HUES64 (cell line): Measurements from ENCODE around the gene TIGAR. TPM values are rescaled to one million over a fixed set of nuclear protein-coding genes. Genes with fewer than 3 reads are reported as not detected.
A peak's percentile ranks its signal among the peaks of the same experiment; 100 is the strongest.

Source experiments
- H3K27ac ChIP-seq: 2 replicates; pipeline ENCODE4 v1.7.0; 2013; ENCODE audit warnings: low read depth, low read length, inconsistent platforms
- H3K27me3 ChIP-seq: 2 replicates; pipeline ENCODE4 v1.6.1; 2013; ENCODE audit warnings: mild to moderate bottlenecking, low read length; ENCODE audit not compliant: insufficient read depth
- H3K36me3 ChIP-seq: 2 replicates; pipeline ENCODE4 v1.6.1; 2013; ENCODE audit warnings: mild to moderate bottlenecking, low read length; ENCODE audit not compliant: insufficient read depth
- H3K4me1 ChIP-seq: 2 replicates; pipeline ENCODE4 v1.6.1; 2013; ENCODE audit warnings: mild to moderate bottlenecking, low read length, moderate library complexity; ENCODE audit not compliant: insufficient read depth
- H3K4me3 ChIP-seq: 2 replicates; pipeline ENCODE4 v1.5.1; 2013; ENCODE audit warnings: mild to moderate bottlenecking, low read length, moderate library complexity
- H3K9ac ChIP-seq: 2 replicates; pipeline ENCODE4 v1.6.1; 2013; ENCODE audit warnings: mild to moderate bottlenecking, low read depth, low read length
- H3K9me3 ChIP-seq: 2 replicates; pipeline ENCODE4 v1.6.1; 2013; ENCODE audit warnings: low read depth, low read length; ENCODE audit not compliant: insufficient read depth
- WGBS: fragments of 150-250, 120-280 bp; methylation state at CpG from one replicate; pipeline ENCODE4 v1.1.7; 2013; ENCODE audit warnings: missing lambda C conversion rate; 5-methylcytosine and 5-hydroxymethylcytosine counted together
- polyA plus RNA-seq, 2 experiments: library from polyadenylated mRNA; stranded (reverse); fragments of 50-300 nt; gene quantifications; one replicate each; pipeline ENCODE4 v1.2.3, GENCODE V29; 2013

Gene TIGAR, protein sequence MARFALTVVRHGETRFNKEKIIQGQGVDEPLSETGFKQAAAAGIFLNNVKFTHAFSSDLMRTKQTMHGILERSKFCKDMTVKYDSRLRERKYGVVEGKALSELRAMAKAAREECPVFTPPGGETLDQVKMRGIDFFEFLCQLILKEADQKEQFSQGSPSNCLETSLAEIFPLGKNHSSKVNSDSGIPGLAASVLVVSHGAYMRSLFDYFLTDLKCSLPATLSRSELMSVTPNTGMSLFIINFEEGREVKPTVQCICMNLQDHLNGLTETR
- polyA plus RNA-seq (2013, experiment 1 of 2): 11.1 TPM
- polyA plus RNA-seq (2013, experiment 2 of 2): 16.4 TPM

DNA sequence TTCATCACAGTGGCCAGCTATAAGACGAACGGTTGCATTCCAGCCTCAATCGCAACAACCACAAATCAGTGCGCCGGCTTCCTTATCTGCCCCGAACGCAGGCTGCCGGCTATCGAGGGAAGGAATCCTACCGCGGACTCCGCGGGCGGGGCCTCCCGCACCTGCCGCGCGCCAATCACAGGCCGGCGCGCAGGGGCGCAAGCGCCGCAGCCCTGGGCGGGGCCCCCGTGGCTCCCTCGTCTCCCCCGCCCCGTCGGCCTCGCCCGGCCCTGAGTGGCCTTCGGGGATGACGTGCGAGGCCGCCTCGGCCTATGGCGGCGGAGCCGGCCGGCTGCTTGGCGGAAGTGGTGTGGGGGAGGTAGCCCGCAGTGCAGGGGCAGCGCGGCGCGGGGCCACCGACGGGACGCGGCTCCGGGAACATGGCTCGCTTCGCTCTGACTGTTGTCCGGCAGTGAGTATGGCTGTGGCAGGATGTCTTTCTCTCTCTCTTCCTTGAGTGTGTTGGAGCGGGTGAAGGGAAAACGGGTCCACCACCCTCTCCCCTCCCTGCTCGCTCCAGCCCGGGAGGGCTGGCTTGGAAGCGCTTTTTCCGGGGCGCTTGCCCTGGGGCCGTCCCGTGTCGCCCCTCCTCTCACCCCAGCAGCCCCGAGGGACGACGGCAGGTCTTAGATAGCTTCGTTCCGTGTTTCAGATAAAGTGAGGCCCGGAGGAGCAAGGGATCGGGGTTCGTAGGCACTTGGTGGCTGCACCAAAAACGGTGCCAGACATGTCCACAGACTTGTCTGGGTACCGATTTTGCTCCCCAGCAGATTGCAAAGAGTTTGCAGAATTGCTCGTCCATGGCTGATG is at the start of gene TIGAR:
Gene TIGAR, plus strand, starts transcription at position 361 of the 849 bp plus-strand sequence. Its CDS starts 59 bp downstream, at position 420.
- Histone ChIP-seq H3K4me3 (peak within 1 kb of the TSS; percentile 90), H3K27ac (peak within 1 kb of the TSS; percentile 62), H3K9ac (peak within 1 kb of the TSS; percentile 89), H3K27me3 (peaks cover 13% of the 10 kb centered on the region; the same call in 1 of the 2 replicates), H3K36me3 (peaks cover 18% of the 10 kb centered on the region), H3K4me1 (0 out of 2 replicates have a peak, but pooled peaks cover 9% of the 10 kb centered on the region), H3K9me3 (no peaks in the 10 kb centered on the region)
- under 1% methylated on average over 73 of the region's 76 CpGs for WGBS

DNA sequence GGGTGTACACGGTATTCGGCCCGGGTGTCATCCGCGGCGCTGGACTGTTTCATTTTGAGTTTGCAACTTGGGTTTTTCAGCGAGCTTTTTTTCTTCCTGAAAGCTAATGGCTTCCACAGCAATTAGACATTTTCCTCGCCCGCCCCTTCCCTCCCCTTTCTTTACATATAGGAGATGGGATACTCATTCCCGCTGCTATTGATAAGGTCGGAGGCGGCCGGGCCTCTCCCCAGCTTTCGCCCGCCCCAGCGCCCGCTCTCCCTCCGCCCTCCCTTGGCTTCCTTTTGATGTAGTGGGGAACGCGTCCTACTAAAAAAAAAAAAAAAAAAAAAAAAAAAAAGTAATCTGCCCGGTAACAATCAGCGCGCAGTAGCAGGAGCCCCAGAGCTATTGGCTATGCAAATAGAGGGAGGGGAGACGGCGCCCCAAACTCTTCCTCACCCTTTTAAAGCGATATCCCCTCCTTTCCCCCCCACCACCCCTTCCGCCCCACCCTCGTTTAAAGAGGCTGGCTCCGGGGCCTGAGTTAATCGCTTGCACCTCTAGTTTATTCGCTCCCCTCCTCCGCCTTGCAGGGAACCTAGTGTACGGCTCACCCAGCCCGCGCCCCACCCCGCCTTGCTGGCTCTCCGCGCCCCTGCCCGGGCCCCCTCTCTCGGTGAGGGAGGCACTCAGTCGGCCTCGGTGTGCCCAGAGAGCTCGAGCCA is 49.1 kb upstream of the TIGAR start:
- Histone ChIP-seq H3K27me3 (peaks cover 63% of the 10 kb centered on the region), H3K27ac (peak overlapping the region; percentile 45; the same call in 1 of the 2 replicates)

DNA sequence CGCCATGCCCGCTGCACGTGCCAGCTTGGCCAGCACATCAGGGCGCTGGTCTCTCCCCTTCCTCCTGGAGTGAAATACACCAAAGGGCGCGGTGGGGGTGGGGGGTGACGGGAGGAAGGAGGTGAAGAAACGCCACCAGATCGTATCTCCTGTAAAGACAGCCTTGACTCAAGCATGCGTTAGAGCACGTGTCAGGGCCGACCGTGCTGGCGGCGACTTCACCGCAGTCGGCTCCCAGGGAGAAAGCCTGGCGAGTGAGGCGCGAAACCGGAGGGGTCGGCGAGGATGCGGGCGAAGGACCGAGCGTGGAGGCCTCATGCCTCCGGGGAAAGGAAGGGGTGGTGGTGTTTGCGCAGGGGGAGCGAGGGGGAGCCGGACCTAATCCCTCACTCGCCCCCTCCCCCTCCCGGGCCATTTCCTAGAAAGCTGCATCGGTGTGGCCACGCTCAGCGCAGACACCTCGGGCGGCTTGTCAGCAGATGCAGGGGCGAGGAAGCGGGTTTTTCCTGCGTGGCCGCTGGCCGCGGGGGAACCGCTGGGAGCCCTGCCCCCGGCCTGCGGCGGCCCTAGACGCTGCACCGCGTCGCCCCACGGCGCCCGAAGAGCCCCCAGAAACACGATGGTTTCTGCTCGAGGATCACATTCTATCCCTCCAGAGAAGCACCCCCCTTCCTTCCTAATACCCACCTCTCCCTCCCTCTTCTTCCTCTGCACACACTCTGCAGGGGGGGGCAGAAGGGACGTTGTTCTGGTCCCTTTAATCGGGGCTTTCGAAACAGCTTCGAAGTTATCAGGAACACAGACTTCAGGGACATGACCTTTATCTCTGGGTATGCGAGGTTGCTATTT is 48.4 kb upstream of the TIGAR start:
- peaks cover 15% of the 10 kb centered on the region for H3K36me3 ChIP-seq
- H3K4me1 ChIP-seq: peaks cover 27% of the 10 kb centered on the region
- H3K9ac ChIP-seq: peak overlapping the region; percentile 64
- H3K9me3 ChIP-seq: no peaks in the 10 kb centered on the region
- H3K27ac ChIP-seq: peak overlapping the region; percentile 45; the same call in 1 of the 2 replicates
- WGBS: under 1% methylated on average over 62 of the region's 62 CpGs
- peak overlapping the region; percentile 96 for H3K4me3 ChIP-seq
- H3K27me3 ChIP-seq: peaks cover 55% of the 10 kb centered on the region

More for the DNA sequence above, 49.1 kb upstream of the TIGAR start:
- Histone ChIP-seq H3K9ac (peak overlapping the region; percentile 64), H3K4me3 (peak overlapping the region; percentile 96), H3K9me3 (no peaks in the 10 kb centered on the region), H3K4me1 (peaks cover 25% of the 10 kb centered on the region), H3K36me3 (peaks cover 9% of the 10 kb centered on the region)
- WGBS: under 1% methylated on average over 33 of the region's 43 CpGs

DNA sequence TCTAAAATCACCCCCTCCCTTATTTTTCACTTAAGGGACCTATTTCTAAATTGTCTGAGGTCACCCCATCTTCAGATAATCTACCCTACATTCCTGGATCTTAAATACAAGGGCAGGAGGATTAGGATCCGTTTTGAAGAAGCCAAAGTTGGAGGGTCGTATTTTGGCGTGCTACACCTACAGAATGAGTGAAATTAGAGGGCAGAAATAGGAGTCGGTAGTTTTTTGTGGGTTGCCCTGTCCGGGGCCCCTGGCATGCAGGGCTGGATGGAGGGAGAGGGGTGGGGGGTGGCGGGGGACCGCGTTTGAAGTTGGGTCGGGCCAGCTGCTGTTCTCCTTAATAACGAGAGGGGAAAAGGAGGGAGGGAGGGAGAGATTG is 47.8 kb upstream of the TIGAR start:
- Histone ChIP-seq H3K9me3 (no peaks in the 10 kb centered on the region), H3K4me1 (peaks cover 29% of the 10 kb centered on the region), H3K27me3 (peaks cover 49% of the 10 kb centered on the region), H3K9ac (peak overlapping the region; percentile 64; the same call in 1 of the 2 replicates), H3K27ac (no peak overlapping the region), H3K36me3 (peaks cover 21% of the 10 kb centered on the region), H3K4me3 (peak overlapping the region; percentile 96)
- 1% methylated on average over 10 of the region's 10 CpGs for WGBS

DNA sequence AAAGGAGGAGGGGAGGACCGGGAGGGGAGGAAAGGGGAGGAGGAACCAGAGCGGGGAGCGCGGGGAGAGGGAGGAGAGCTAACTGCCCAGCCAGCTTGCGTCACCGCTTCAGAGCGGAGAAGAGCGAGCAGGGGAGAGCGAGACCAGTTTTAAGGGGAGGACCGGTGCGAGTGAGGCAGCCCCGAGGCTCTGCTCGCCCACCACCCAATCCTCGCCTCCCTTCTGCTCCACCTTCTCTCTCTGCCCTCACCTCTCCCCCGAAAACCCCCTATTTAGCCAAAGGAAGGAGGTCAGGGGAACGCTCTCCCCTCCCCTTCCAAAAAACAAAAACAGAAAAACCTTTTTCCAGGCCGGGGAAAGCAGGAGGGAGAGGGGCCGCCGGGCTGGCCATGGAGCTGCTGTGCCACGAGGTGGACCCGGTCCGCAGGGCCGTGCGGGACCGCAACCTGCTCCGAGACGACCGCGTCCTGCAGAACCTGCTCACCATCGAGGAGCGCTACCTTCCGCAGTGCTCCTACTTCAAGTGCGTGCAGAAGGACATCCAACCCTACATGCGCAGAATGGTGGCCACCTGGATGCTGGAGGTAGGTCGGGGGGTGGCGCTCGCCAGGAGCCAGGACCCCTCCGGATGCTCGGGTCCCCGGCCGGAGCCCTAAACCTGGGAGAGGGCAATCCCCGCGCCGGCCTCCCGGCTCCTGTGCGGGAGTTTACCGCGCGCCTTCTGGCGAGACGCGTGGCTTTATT is 47.2 kb upstream of the TIGAR start, which contains the start of gene CCND2:
Gene CCND2, plus strand, starts transcription at position 111 of the 744 bp plus-strand sequence. Its CDS starts 279 bp downstream, at position 390.
- WGBS: under 1% methylated on average over 52 of the region's 52 CpGs
- Histone ChIP-seq H3K9me3 (no peaks in the 10 kb centered on the region), H3K27me3 (peaks cover 43% of the 10 kb centered on the region), H3K36me3 (peaks cover 27% of the 10 kb centered on the region), H3K9ac (peak within 1 kb of the TSS; percentile 94), H3K4me1 (peaks cover 27% of the 10 kb centered on the region), H3K27ac (peak within 1 kb of the TSS; percentile 79), H3K4me3 (peak within 1 kb of the TSS; percentile 96)

DNA sequence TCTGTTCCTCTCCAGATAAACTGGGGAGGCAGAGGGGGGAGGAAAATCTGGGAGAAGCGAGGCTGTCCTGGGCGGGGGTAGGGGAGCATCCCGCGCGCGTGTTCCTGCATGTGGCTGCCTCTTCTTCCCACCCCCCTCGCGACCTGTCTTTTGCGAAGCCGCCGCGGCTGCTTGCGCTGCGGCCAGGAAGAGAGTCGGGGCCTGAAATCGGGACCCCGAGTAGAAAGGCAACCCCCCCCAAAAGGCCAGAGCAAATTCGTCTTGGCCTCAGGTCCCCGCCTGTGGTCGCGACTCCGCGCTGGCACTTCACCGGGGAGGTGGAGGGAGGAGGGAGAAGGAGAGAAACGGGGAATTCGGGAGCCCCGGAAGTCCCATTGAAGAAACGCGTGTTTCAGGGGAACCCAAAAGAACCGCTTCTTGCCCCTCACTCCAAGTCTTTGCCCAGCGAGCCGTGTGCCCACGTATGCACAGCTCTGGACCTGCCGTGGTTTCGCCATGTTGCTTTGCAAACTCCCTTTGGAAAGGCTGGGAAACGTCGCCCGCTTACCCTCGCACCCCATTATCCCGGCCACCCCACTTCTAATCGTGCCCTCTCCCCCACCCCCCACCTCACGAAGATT is 46.5 kb upstream of the TIGAR start:
- peaks cover 27% of the 10 kb centered on the region for H3K4me1 ChIP-seq
- peak overlapping the region; percentile 96 for H3K4me3 ChIP-seq
- H3K36me3 ChIP-seq: peaks cover 34% of the 10 kb centered on the region
- peak overlapping the region; percentile 94 for H3K9ac ChIP-seq
- H3K27me3 ChIP-seq: peaks cover 40% of the 10 kb centered on the region
- H3K9me3 ChIP-seq: no peaks in the 10 kb centered on the region
- H3K27ac ChIP-seq: peak overlapping the region; percentile 79
- WGBS: under 1% methylated on average over 41 of the region's 42 CpGs

DNA sequence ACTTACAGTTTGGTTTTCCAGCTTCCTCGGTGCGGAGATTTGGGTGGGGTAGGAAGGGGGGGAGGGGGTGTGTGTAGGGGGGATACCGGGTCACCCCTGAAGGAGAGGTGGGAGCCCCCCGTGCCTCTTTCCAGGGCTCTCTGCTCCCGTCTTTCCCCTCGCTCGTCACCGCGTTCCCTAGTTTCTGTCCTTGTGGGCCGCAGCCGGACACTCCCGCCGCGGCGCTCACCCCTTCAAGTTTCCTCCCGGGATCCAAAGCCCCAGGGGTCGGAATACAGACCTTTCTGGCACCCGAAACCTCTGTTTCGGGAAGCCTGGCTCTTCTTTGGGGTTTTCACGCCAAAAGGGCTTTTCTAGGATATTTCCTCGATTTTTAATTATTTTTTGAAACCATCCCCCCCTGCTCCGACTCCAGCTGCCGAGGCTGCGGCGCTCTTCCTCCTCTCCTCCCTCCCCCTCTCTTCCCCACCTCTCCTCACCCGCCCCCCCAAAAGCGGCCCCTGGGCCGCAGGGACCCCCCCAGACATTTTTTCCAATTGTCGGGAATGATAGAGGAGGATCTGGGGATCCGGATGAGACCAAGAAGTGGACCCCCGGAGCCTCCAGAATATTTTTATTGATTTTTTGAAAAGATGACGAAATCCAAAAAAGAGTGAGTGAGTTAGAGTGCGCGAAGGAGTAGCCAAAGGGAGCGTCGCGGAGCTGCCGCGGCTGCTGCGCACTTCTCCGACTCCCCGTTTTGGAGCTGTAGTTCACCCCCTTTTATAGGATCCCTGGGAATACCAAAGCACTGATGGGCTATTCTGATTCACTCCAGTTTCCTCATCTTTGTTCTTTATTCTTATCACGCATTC is 45.8 kb upstream of the TIGAR start:
- Histone ChIP-seq H3K36me3 (peaks cover 41% of the 10 kb centered on the region), H3K27ac (peak overlapping the region; percentile 79), H3K9ac (peak overlapping the region; percentile 94), H3K4me1 (peaks cover 30% of the 10 kb centered on the region), H3K27me3 (peaks cover 33% of the 10 kb centered on the region), H3K9me3 (no peaks in the 10 kb centered on the region), H3K4me3 (peak overlapping the region; percentile 96)
- under 1% methylated on average over 41 of the region's 43 CpGs for whole genome bisulfite sequencing

DNA sequence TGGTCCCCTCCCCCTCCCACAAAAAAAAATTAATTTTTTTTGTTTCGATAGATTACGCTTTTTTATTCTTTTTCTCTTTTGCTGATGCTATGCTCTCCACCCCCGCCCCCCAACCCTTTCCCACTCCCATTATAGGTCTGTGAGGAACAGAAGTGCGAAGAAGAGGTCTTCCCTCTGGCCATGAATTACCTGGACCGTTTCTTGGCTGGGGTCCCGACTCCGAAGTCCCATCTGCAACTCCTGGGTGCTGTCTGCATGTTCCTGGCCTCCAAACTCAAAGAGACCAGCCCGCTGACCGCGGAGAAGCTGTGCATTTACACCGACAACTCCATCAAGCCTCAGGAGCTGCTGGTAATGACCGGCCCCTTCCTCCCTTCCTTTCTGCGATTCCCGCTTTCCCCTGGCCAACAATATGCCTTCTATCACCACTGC is 45.1 kb upstream of the TIGAR start:
- 9% methylated on average over 12 of the region's 14 CpGs for WGBS
- peak overlapping the region; percentile 96 for H3K4me3 ChIP-seq
- H3K4me1 ChIP-seq: peaks cover 30% of the 10 kb centered on the region
- peak overlapping the region; percentile 61; the same call in 1 of the 2 replicates for H3K27ac ChIP-seq
- H3K36me3 ChIP-seq: peaks cover 48% of the 10 kb centered on the region
- H3K9me3 ChIP-seq: no peaks in the 10 kb centered on the region
- H3K9ac ChIP-seq: peak overlapping the region; percentile 94
- peaks cover 26% of the 10 kb centered on the region for H3K27me3 ChIP-seq
